Hepatocyte (in vitro differentiated cells): ENCODE data around the gene DNER.

Experiments used
- CTCF ChIP-seq: fragments of 200-600 bp; sonication (generic); IDR thresholded peaks from 2 replicates; pipeline ENCODE4 v1.5.1; 2016; ENCODE audit warnings: antibody characterized with exemption, mild to moderate bottlenecking; ENCODE audit not compliant: poor library complexity
- EZH2 ChIP-seq: fragments of 200-600 bp; sonication (generic); IDR thresholded peaks from 2 replicates; pipeline ENCODE4 v1.6.1; 2016; ENCODE audit warnings: antibody characterized with exemption, mild to moderate bottlenecking, borderline replicate concordance
- EZH2phosphoT487 ChIP-seq: fragments of 200-600 bp; sonication (generic); IDR thresholded peaks from one replicate; pipeline ENCODE4 v1.6.1; 2018; ENCODE audit warnings: antibody characterized with exemption, mild to moderate bottlenecking, low read depth, moderate library complexity; ENCODE audit not compliant: unreplicated experiment, severe bottlenecking

DNA sequence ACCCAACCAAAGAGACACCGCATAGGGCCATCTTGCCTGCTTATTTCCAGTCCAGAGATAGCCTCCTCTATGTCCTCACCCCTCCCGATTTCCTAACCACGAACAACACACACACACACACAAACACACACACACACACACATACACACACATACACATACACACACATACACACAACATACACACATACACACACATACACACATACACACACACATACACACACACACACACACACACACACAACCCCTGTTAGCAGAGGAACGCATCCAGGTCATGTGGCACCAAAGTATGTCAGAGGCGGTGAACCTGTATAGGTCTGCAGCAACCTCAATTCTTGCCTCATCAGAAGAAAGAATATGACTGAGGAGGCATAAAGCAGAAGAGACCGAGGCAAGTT, 18.5 kb upstream of the DNER start:
- TF ChIP-seq CTCF = no peak
- no peak for TF ChIP-seq EZH2
- TF ChIP-seq EZH2phosphoT487 = no peak
